ENCODE results near the gene TMEM151A.
"Not testable (repeated sequence)": the region's sequence is repeated elsewhere in the genome, so short reads cannot be mapped to it uniquely, and the experiment has no call there.

The TMEM151A gene

DNA sequence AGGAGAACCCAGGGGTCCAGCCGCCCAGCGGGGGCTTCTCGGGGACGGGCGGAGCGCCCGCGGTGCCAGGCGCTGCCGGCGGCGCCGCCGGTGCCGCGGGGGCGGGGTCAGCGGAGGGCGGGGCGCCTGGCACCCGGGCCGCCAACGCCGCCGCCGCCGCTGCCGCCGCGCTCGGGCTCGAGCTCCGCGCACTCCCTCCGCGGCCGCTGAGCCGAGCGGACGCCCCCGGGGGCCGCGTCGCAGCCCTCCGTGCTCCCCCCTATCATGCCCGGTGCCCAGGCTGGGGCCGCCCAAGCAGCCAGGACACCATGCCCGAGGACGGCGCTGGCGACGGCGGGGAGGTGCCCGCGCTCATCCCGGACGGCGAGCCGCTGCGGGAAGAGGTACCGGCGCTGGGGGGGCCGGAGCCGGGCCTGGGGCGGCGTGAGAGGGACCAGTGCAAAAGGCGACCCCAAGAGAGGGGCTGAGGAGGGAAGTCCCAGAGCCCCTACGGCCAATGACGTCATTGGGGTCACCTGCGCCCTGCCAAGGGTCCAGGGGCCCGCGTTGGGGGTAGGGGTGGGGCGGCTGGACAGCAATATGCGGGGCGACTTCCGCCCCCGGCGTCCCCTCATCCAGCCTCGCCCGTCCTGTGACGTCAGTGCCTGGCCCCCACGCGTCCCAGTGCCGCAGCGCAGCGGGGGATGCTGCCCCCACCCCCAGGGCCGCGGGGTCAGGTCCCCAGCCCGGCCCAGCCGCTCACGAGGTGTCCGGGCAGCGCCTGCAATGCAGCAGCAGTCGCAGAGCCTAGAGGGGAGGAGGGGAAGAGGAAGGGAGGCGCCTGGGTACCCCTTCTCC, at the start of gene TMEM151A:
TMEM151A (plus strand) TSS at position 189 of the 837 bp plus-strand sequence; CDS start at position 309, 120 bp downstream.
- no peak for DNase-seq (ENCODE audit: low read depth)

DNA sequence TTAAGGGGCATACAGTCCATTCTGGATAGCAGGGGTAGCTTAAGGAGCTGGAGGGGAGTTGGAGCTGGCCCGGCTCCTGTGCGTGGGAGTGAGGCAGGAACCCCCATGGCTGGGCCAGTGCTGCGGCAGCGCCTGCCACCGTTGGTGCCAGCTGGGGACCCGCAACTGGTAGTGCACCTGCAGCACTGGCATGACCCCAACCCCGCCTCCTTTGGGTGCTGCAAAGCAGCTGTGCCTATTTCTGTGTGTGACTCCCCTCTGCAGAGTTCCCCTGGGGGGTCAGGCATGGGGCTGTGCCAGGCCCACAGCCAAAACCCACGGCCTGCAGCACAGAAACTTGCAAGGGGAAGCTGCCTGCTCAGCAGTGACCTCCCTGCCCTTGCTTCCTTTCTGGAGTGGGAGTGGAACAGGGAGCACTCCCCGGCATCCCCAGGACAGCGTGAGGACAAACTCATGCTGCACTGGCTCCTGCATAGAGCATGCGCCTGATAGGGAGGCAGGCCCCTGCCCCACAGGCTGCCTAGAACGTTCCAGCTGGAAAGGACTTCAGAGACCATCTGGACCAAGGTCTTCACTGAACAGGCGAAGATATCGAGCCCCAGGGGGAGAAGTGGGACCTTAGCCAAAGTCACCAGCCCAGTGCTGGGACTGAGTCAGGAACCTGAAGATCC, 49.5 kb upstream of the TMEM151A start:
- DNase-seq (ENCODE audit: low read depth): no peak

GRCh38 chr11:66243782-66244535, 47.7 kb upstream of the TMEM151A start:
- DNase-seq (ENCODE audit: low read depth): no peak

DNA sequence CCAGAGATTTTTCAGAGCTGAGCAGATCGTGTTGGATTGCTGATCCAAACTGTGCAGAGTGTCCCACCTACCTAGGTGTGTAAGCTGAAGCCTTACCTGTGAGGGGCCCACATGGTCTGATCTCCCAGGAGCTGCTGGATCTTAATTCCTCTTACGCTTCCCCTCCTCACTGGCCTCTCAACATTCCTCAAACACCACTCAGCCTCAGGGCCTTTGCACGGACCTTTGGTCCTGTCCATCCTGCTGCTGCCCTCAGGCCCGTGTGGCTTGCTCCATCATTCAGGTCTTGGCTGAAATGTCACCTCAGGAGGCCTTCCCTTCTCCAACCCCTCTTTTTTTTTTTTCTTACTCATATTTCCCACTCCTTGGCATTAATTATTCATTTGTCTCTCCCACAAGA, 44.4 kb upstream of the TMEM151A start:
- DNase-seq (ENCODE audit: low read depth): no peak

GRCh38 chr11:66247801-66248200, 43.9 kb upstream of the TMEM151A start:
- DNase-seq (ENCODE audit: low read depth): no peak

DNA sequence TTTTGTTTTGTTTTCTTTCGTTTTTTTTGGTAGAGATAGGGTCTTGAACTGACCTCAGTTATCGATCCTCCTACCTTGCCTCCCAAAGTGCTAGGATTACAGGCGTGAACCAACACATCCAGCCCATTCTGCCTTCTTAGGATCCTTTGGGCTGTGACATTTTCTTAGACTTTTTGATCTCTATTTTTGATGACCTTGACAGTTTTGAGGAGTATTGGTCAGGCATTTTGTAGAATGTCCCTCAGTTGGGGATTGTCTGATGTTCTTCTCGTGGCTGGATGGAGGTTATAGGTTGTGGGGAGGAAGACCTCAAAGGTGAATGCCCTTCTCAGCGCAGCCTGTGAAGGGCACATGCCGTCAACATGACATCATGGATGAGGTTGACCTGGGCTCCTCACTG, 42.8 kb upstream of the TMEM151A start:
- no peak for DNase-seq (ENCODE audit: low read depth)

DNA sequence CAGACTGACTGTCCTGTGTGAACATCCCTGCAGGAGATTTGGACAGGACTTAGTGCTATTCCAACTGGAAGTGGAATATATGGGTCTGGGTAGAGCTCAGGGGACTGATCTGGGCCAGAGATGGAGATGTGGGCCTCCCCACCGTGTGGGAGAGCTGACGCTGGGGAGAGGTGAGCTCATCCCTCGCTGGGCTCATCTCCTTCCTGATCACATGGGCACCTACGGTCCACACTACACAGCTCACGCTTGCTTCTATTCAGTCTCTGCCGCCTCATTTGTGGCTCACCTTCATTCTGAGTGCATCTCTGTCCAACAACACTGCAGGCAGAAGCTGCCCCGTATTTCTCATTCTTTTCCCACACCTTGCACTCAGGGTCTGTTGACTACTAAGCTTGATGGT, 39.9 kb upstream of the TMEM151A start:
- DNase-seq (ENCODE audit: low read depth): no peak

- DNase-seq (ENCODE audit: low read depth): not testable (repeated sequence)
Measured at GRCh38 chr11:66253081-66253480, 38.6 kb upstream of the TMEM151A start.

GRCh38 chr11:66258473-66258893, 33.2 kb upstream of the TMEM151A start:
- no peak for DNase-seq (ENCODE audit: low read depth)

- DNase-seq (ENCODE audit: low read depth): no peak
Measured at GRCh38 chr11:66259225-66259624, 32.5 kb upstream of the TMEM151A start.

- no peak for DNase-seq (ENCODE audit: low read depth)
Measured at GRCh38 chr11:66259956-66260355, 31.7 kb upstream of the TMEM151A start.

DNA sequence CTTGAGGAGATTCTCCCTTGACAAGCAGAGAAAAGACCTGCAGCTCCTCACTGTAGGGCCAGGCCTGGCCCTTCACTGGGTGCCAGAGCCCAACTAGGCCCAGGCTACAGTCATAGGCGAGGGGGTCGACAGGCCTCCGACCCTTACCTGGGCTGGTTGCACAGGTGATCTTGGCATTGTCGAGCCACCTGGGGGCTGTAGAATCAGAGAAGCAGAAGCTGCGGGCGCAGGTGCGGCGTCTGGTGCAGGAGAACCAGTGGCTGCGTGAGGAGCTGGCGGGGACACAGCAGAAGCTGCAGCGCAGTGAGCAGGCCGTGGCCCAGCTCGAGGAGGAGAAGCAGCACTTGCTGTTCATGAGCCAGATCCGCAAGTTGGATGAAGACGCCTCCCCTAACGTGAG, 30.1 kb upstream of the TMEM151A start:
- DNase-seq (ENCODE audit: low read depth): no peak

GRCh38 chr11:66262191-66262590, 29.5 kb upstream of the TMEM151A start:
- no peak for DNase-seq (ENCODE audit: low read depth)

GRCh38 chr11:66262696-66263095, 29.0 kb upstream of the TMEM151A start:
- DNase-seq (ENCODE audit: low read depth): no peak

- no peak for DNase-seq (ENCODE audit: low read depth)
Measured at GRCh38 chr11:66263231-66263630, 28.5 kb upstream of the TMEM151A start.

- no peak for DNase-seq (ENCODE audit: low read depth)
Measured at GRCh38 chr11:66263785-66264184, 27.9 kb upstream of the TMEM151A start.

DNA sequence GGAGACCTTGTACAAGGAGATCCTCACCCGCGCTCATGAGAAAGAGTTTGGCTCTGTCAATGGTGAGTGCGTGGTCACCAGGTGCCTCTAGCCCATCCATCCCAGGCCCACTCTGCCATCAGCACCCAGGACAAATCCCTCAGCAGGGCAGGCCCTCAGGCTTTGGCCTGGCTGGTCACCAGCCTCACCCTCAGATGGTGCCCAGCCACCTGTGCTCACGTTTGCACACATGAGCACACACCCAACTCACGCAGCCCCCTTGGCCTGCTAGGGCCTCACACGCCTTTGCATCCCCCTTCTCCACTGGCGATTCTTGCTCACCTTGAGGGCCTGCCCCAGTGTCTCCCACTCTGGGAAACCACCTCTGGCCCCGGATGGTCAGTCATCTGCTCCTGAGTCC, 27.3 kb upstream of the TMEM151A start:
- DNase-seq (ENCODE audit: low read depth): no peak

DNA sequence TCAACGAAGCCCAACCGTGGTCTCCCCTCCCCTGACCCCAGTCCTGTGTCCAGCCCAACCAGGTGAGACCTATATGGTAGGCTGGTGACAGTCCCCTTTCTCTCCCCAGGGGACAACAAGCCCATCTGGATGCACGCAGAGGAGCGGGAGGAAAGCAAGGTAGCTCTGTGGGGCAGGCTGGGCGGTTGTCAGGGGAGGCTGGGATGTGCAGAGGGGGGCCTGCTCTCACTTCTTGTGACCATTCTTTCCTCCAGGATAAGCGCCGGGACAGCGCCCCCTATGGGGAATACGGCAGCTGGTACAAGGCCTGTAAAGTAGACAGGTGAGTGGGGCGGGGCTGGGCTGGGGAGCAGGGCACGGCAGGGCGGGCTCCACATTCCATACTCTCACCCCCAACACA, 26.8 kb upstream of the TMEM151A start:
- DNase-seq (ENCODE audit: low read depth): no peak

DNA sequence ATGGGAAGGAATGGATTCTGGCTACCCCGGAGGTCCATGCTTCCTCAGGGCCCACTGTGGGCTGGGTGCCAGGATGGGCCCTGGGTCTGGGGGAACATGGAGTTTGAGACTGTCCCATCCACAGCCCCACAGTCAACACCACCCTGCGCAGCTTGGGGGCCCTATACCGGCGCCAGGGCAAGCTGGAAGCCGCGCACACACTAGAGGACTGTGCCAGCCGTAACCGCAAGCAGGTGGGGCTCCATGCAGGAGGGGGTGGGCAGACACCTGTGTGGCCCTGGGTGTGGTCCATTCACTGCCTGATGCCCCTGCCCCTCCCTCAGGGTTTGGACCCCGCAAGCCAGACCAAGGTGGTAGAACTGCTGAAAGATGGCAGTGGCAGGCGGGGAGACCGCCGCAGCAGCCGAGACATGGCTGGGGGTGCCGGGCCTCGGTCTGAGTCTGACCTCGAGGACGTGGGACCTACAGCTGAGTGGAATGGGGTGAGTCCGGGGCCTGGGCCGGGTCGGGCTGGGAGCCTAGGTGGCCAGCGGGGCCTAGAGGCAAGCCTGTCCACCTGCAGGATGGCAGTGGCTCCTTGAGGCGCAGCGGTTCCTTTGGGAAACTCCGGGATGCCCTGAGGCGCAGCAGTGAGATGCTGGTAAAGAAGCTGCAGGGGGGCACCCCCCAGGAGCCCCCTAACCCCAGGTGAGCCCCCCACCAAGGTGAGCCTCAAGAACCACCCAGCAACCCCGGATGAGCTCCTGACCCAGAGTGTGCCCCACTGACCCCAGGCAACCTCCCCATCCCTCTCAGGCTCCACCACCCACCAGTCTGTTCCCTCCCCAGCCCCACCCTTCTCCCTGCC, 25.9 kb upstream of the TMEM151A start:
- no peak for DNase-seq (ENCODE audit: low read depth)

GRCh38 chr11:66266378-66267038, 25.2 kb upstream of the TMEM151A start:
- DNase-seq (ENCODE audit: low read depth): no peak

DNA sequence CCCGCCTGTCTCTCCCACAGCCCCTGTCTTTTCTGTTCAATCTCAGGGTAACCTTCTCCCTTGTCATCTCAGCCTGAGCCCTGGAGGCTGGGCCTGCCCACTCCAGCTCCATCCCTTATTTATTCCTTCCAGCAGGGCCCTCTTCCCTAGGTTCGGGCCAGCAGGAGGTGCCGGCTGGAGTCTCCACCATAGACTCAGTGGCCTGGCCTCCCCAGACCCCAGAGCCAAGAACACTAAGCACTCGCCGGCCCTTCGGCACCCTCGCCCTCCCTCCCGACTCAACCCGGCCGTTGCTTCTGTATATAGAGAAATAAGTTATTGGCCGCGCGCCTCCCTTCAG, 24.7 kb upstream of the TMEM151A start:
- no peak for DNase-seq (ENCODE audit: low read depth)
